HepG2 (cell line): ENCODE results near the gene LEP. TPM values are rescaled to one million over a fixed set of nuclear protein-coding genes. Genes with fewer than 3 reads are reported as not detected.
A peak's percentile ranks its signal among the peaks of the same experiment; 100 is the strongest.

ENCODE experiments used
- ATAC-seq: fragments of 200-7000 bp; cut with Tn5 transposase; 3 replicates; pipeline ENCODE4 v1.9.1; 2020; ENCODE audit warnings: mild to moderate bottlenecking, moderate library complexity
- BruUV-seq: library from RNA; stranded (reverse); fragments of 400-500 nt; replicated peaks from 2 replicates; lab custom pipeline; 2021; lab: Mats Ljungman, UMichigan
- CTCF ChIA-PET: fragments of 300-600 bp; formaldehyde crosslinking; extraction: SDS; loops from one replicate; lab custom pipeline; 2021; ENCODE audit warnings: low total read pairs, inconsistent platforms, low intra/inter-chr PET ratio; lab: Yijun Ruan, JAX
- POLR2A ChIA-PET: fragments of 350-600 bp; sonication (Branson Sonifier 250); formaldehyde crosslinking; loops from one replicate; lab custom pipeline; 2020; ENCODE audit warnings: antibody characterized with exemption, inconsistent platforms; lab: Yijun Ruan, JAX
- DNase-seq: peaks from one replicate; pipeline ENCODE4 v3.0.0-alpha.2; 2015; ENCODE audit warnings: low spot score
- FAIRE-seq: peaks from 3 replicates; lab custom pipeline; 2011; peaks lifted over from hg19 to GRCh38; lab: Jason Lieb, UNC
- H2AFZ ChIP-seq: one replicate; pipeline ENCODE4 v1.6.1; 2011; ENCODE audit warnings: low read length, inconsistent platforms
- H3K27ac ChIP-seq: fragments of 300-600 bp; 3 replicates; pipeline ENCODE4 v1.8.0; 2011; ENCODE audit warnings: mixed run types, mild to moderate bottlenecking, mixed read lengths, low read length, inconsistent platforms; ENCODE audit not compliant: insufficient read depth; ENCODE audit errors: extremely low read length
- H3K27me3 ChIP-seq, 2 experiments: fragments of 200-600 bp in 1 of 2; 2 replicates in 1 of 2; 3 replicates in 1 of 2; pipeline versions ENCODE4 v1.6.0 to v1.8.0; 2011; ENCODE audit warnings: low read length in 2 of 2, mild to moderate bottlenecking in 2 of 2, moderate library complexity in 2 of 2, inconsistent platforms in 1 of 2; ENCODE audit not compliant: insufficient read depth in 2 of 2, control insufficient read depth in 1 of 2
- H3K36me3 ChIP-seq, 2 experiments: fragments of 200-600 bp in 1 of 2; replicated peaks in 1 of 2; 2 replicates in 1 of 2; 3 replicates in 1 of 2; pipeline versions ENCODE4 v1.5.1 to v1.8.0; 2011; ENCODE audit warnings: low read length in 2 of 2, inconsistent platforms in 1 of 2; ENCODE audit not compliant: insufficient read depth in 2 of 2, control insufficient read depth in 1 of 2
- H3K4me1 ChIP-seq: 2 replicates; pipeline ENCODE4 v1.5.1; 2012; ENCODE audit warnings: low read length, inconsistent platforms; ENCODE audit not compliant: insufficient read depth
- H3K4me2 ChIP-seq: 2 replicates; pipeline ENCODE4 v1.6.0; 2011; ENCODE audit warnings: low read depth, low read length, inconsistent platforms
- H3K4me3 ChIP-seq, 3 experiments: fragments of 200-600 bp in 1 of 3; sonication (generic), shearing (Covaris generic) in 1 of 3; replicated peaks in 1 of 3; 2 replicates each; pipeline ENCODE4 v1.5.1; 2011 to 2016; ENCODE audit warnings: low read length in 3 of 3, inconsistent platforms in 2 of 3, low read depth in 2 of 3, mild to moderate bottlenecking in 2 of 3, control low read depth in 1 of 3, mixed read lengths in 1 of 3; ENCODE audit not compliant: insufficient read depth in 1 of 3
- H3K79me2 ChIP-seq: one replicate; pipeline ENCODE4 v1.6.1; 2011; ENCODE audit warnings: low read length, inconsistent platforms; ENCODE audit not compliant: insufficient read depth
- H3K9ac ChIP-seq: 2 replicates; pipeline ENCODE4 v1.6.0; 2011; ENCODE audit warnings: mild to moderate bottlenecking, low read depth, low read length, inconsistent platforms; ENCODE audit not compliant: insufficient read depth
- H3K9me3 ChIP-seq: 2 replicates; pipeline ENCODE4 v1.5.1; 2012; ENCODE audit warnings: mild to moderate bottlenecking, low read length
- H4K20me1 ChIP-seq: 2 replicates; pipeline ENCODE4 v1.6.0; 2011; ENCODE audit warnings: inconsistent platforms, mild to moderate bottlenecking, low read length, moderate library complexity; ENCODE audit not compliant: insufficient read depth
- CENPT ChIP-seq: sonication (generic); formaldehyde crosslinking; IDR thresholded peaks from 2 replicates; pipeline ENCODE4 v1.8.0; 2022; ENCODE audit warnings: low read depth, mild to moderate bottlenecking, moderate library complexity, missing genetic modification reagents
- DR1 ChIP-seq: sonication (generic); formaldehyde crosslinking; IDR thresholded peaks from 2 replicates; pipeline ENCODE4 v1.8.0; 2021; ENCODE audit warnings: mild to moderate bottlenecking, missing genetic modification reagents, inconsistent platforms
- FIP1L1 ChIP-seq: fragments of 200-400 bp; formaldehyde crosslinking; IDR thresholded peaks from 2 replicates; pipeline ENCODE4 v1.6.1; 2018; ENCODE audit warnings: low read depth, mild to moderate bottlenecking, low read length, moderate library complexity, borderline replicate concordance; ENCODE audit not compliant: insufficient read depth
- HIC2 ChIP-seq: sonication (generic); formaldehyde crosslinking; IDR thresholded peaks from 2 replicates; pipeline ENCODE4 v1.9.0; 2022; ENCODE audit warnings: low read depth, missing genetic modification reagents
- HNF1B ChIP-seq: sonication (generic); formaldehyde crosslinking; IDR thresholded peaks from 2 replicates; pipeline ENCODE4 v1.5.1; 2020; ENCODE audit warnings: mild to moderate bottlenecking, moderate library complexity, missing genetic modification reagents
- KDM3A ChIP-seq: IDR thresholded peaks from 2 replicates; pipeline ENCODE4 v1.6.1; 2018; ENCODE audit warnings: low read depth, missing compliant biosample characterization
- KMT2A ChIP-seq: sonication (generic); formaldehyde crosslinking; IDR thresholded peaks from 2 replicates; pipeline ENCODE4 v1.4.0; 2020; ENCODE audit warnings: missing genetic modification reagents
- NCOA5 ChIP-seq: sonication (generic); formaldehyde crosslinking; IDR thresholded peaks from 2 replicates; pipeline ENCODE4 v1.4.0; 2020; ENCODE audit warnings: missing genetic modification reagents
- REXO4 ChIP-seq: sonication (generic); formaldehyde crosslinking; IDR thresholded peaks from 2 replicates; pipeline ENCODE4 v1.8.0; 2022; ENCODE audit warnings: missing genetic modification reagents, mild to moderate bottlenecking, borderline replicate concordance
- RFX3 ChIP-seq: IDR thresholded peaks from 2 replicates; pipeline ENCODE4 v1.6.1; 2016; ENCODE audit warnings: missing biosample characterization, missing genetic modification reagents
- SATB2 ChIP-seq: sonication (generic); formaldehyde crosslinking; IDR thresholded peaks from 2 replicates; pipeline ENCODE4 v1.5.0; 2020; ENCODE audit warnings: missing genetic modification reagents
- SNAPC5 ChIP-seq: sonication (generic); formaldehyde crosslinking; IDR thresholded peaks from 2 replicates; pipeline ENCODE4 v1.8.1; 2023; ENCODE audit warnings: mild to moderate bottlenecking, missing genetic modification reagents, borderline replicate concordance
- ZNF207 ChIP-seq: fragments of 450-650 bp; IDR thresholded peaks from 2 replicates; pipeline ENCODE4 v1.6.1; 2016; ENCODE audit warnings: antibody characterized with exemption, borderline replicate concordance
- ZNF317 ChIP-seq: sonication (generic); formaldehyde crosslinking; IDR thresholded peaks from 2 replicates; pipeline ENCODE4 v1.5.0; 2020; ENCODE audit warnings: mild to moderate bottlenecking, missing genetic modification reagents
- WGBS: methylation state at CpG from one replicate; pipeline ENCODE4 v1.1.6; 2017; ENCODE audit warnings: low lambda C conversion rate; 5-methylcytosine and 5-hydroxymethylcytosine counted together
- in situ Hi-C: cut with HindIII; loops from 2 replicates; pipeline ENCODE4 v1.10.0; 2017; ENCODE audit warnings: low pct_unique_long_range_greater_than_20kb; ENCODE audit not compliant: extremely low pct_ligation_motif_present
- intact Hi-C: fragments of 100-400 bp; cut with micrococcal nuclease; formaldehyde crosslinking; loops from one replicate; pipeline ENCODE4 v1.10.0; 2022; ENCODE audit not compliant: unreplicated experiment
- polyA plus RNA-seq, 8 experiments: library from polyadenylated mRNA; depleted of rRNA in 3 of 8; stranded (reverse) in 7 of 8; unstranded in 1 of 8; fragments of >200 nt; fragmentation: Illumina TruSeq in 4 of 8; extraction: Trizol in 4 of 8; gene quantifications; 2 replicates each; pipeline versions ENCODE4 v1.2.1 to v1.2.3, GENCODE V29; 2011 to 2016; ENCODE audit warnings: low read depth in 4 of 8, missing spikeins in 1 of 8, mixed read lengths in 1 of 8; ENCODE audit not compliant: insufficient read depth in 1 of 8
- total RNA-seq, 5 experiments: library from RNA; depleted of rRNA; stranded (reverse); fragments of >200 nt; fragmentation: Illumina TruSeq; extraction: Trizol; gene quantifications; 2 replicates each; pipeline ENCODE4 v1.2.3, GENCODE V29; 2016; ENCODE audit warnings: low read depth in 1 of 5

LEP gene
- total and polyA plus RNA-seq, 2 of the 13 experiments (the other 11 are each of a cell fraction or from before 2014, with no cell fraction given): 0.05 TPM; not detected in 1

- no peaks in the 10 kb centered on the region for H4K20me1 ChIP-seq
- WGBS: 5% methylated on average over 1 of the region's 5 CpGs
- H3K4me1 ChIP-seq: peaks cover 21% of the 10 kb centered on the region
- no peaks in the 10 kb centered on the region for H3K9me3 ChIP-seq
- POLR2A ChIA-PET: no interaction called here
- intact Hi-C loops (no loop called here), in situ Hi-C loops (no loop called here)
- no peaks in the 10 kb centered on the region for H3K79me2 ChIP-seq
- FAIRE-seq (no peak), ATAC-seq (peak; percentile 30; the same call in 2 of the 3 replicates), DNase-seq (no peak)
- no peak overlapping the region for H3K27ac ChIP-seq
- BruUV-seq: no TSS peak
- no peak for TF ChIP-seq ZNF317 (CRISPR knock-in tag)
- no peak for TF ChIP-seq FIP1L1
- TF ChIP-seq SATB2 (CRISPR knock-in tag): no peak
- no peak for TF ChIP-seq RFX3 (CRISPR knock-in tag)
- no peak for TF ChIP-seq KMT2A (CRISPR knock-in tag)
- TF ChIP-seq NCOA5 (CRISPR knock-in tag): no peak
- no peak for TF ChIP-seq DR1 (CRISPR knock-in tag)
- no peak for TF ChIP-seq KDM3A
- TF ChIP-seq HNF1B (CRISPR knock-in tag): no peak
- TF ChIP-seq REXO4 (CRISPR knock-in tag): no peak
- TF ChIP-seq CENPT: no peak
- no peak for TF ChIP-seq HIC2 (CRISPR knock-in tag)
- TF ChIP-seq ZNF207: no peak
- no peak for TF ChIP-seq SNAPC5
- H3K36me3 ChIP-seq: no peaks in the 10 kb centered on the region
- H3K27me3 ChIP-seq: no peaks in the 10 kb centered on the region; a peak in 1 of 5 replicates
- H3K4me2 ChIP-seq: no peak overlapping the region
- H3K9ac ChIP-seq: no peak overlapping the region
- H3K4me3 ChIP-seq: no peak overlapping the region
- H2AFZ ChIP-seq: no peak overlapping the region
- CTCF ChIA-PET: no interaction called here
These were observed 24.8 kb downstream of the LEP start for GRCh38 chr7:128265906-128266300.
